A673 (cell line): ENCODE measurements around the gene LUC7L. TPM values are rescaled to one million over a fixed set of nuclear protein-coding genes. Genes with fewer than 3 reads are reported as not detected.

ENCODE experiments used
- BruUV-seq: library from RNA; stranded (reverse); fragments of 400-500 nt; replicated peaks from 2 replicates; lab custom pipeline; 2021; lab: Mats Ljungman, UMichigan
- CTCF ChIA-PET: fragments of 300-600 bp; sonication (Branson Sonifier 250); formaldehyde crosslinking; loops from one replicate; lab custom pipeline; 2022; ENCODE audit warnings: antibody characterized with exemption; lab: Charles Lee
- POLR2A ChIA-PET: fragments of 300-600 bp; sonication (Branson Sonifier 250); formaldehyde crosslinking; loops from one replicate; lab custom pipeline; 2022; ENCODE audit warnings: antibody characterized with exemption; ENCODE audit not compliant: low non-redundant PET; lab: Charles Lee
- DNase-seq: peaks from one replicate; pipeline ENCODE4 v3.0.0-alpha.2; 2015; ENCODE audit warnings: low spot score
- H3K27ac ChIP-seq: fragments of 200-600 bp; sonication (generic); 2 replicates; pipeline ENCODE4 v1.5.1; 2016; ENCODE audit warnings: mixed run types, low read depth, mild to moderate bottlenecking, mixed read lengths, antibody characterized with exemption, low read length; ENCODE audit not compliant: poor library complexity, severe bottlenecking
- H3K27me3 ChIP-seq: fragments of 200-600 bp; sonication (generic); replicated peaks from 2 replicates; pipeline ENCODE4 v1.6.1; 2017; ENCODE audit warnings: mixed run types, low read depth, mild to moderate bottlenecking, mixed read lengths, antibody characterized with exemption, low read length; ENCODE audit not compliant: insufficient read depth, poor library complexity
- H3K36me3 ChIP-seq: fragments of 200-600 bp; sonication (generic); 2 replicates; pipeline ENCODE4 v1.6.1; 2016; ENCODE audit warnings: mixed run types, mild to moderate bottlenecking, mixed read lengths, antibody characterized with exemption, low read length; ENCODE audit not compliant: insufficient read depth, poor library complexity, severe bottlenecking
- H3K4me1 ChIP-seq: fragments of 200-600 bp; sonication (generic); 2 replicates; pipeline ENCODE4 v1.6.1; 2017; ENCODE audit warnings: mixed run types, mild to moderate bottlenecking, mixed read lengths, antibody characterized with exemption, low read length; ENCODE audit not compliant: insufficient read depth, poor library complexity, severe bottlenecking
- H3K4me3 ChIP-seq: fragments of 200-600 bp; sonication (generic); 2 replicates; pipeline ENCODE4 v1.5.1; 2016; ENCODE audit warnings: low read depth, mixed run types, mild to moderate bottlenecking, mixed read lengths, low read length; ENCODE audit not compliant: poor library complexity, severe bottlenecking
- H3K9me3 ChIP-seq: fragments of 200-600 bp; sonication (generic); 2 replicates; pipeline ENCODE4 v1.6.1; 2016; ENCODE audit warnings: mixed run types, low read depth, mild to moderate bottlenecking, mixed read lengths, antibody characterized with exemption, low read length; ENCODE audit not compliant: poor library complexity, severe bottlenecking
- EZH2 ChIP-seq: fragments of 200-600 bp; sonication (generic); IDR thresholded peaks from 2 replicates; pipeline ENCODE4 v1.6.1; 2017; ENCODE audit warnings: borderline replicate concordance, low read depth, mild to moderate bottlenecking, mixed read lengths, antibody characterized with exemption, low read length; ENCODE audit not compliant: poor library complexity, severe bottlenecking
- intact Hi-C: fragments of 100-400 bp; cut with micrococcal nuclease; formaldehyde crosslinking; loops from one replicate; pipeline ENCODE4 v1.10.0; 2022; ENCODE audit not compliant: unreplicated experiment
- total RNA-seq: library from RNA; stranded (reverse); gene quantifications from 2 replicates; pipeline ENCODE4 v1.2.3, GENCODE V29; 2021
- TF ChIP-seq, protein P1 (sequence below): fragments of 300-800, 200-600 bp; sonication (generic); conservative IDR thresholded peaks from 2 replicates; pipeline ENCODE4 v1.5.1; 2017; ENCODE audit warnings: low read depth, mild to moderate bottlenecking, antibody characterized with exemption, low read length, moderate library complexity, mixed read lengths

The LUC7L gene
- total RNA-seq, 1 experiment from 2014 or later, result 152 TPM

DNA sequence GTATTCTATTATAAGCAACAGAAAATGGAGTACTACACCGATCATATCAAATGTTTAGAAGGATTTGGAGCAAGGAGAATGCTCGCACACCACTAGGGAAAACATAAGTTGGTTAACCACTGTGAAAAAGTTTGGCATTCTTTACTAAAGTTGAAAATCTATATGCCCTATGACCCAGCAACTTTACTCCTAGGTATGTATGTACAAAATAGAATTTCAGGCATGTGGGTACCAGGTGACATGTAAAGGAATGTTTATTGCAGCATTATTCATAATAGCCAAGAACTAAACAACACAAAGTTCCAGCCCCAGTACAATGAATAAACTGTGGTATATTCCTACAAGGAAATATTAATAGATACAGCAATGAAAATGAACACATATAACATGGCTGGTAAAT is 82.6 kb downstream of the LUC7L start:
- Histone ChIP-seq H3K27me3 (no peaks in the 10 kb centered on the region), H3K36me3 (no peaks in the 10 kb centered on the region), H3K4me1 (no peaks in the 10 kb centered on the region), H3K4me3 (no peak overlapping the region), H3K9me3 (no peaks in the 10 kb centered on the region), H3K27ac (no peak overlapping the region)
- intact Hi-C loops, result no loop called here
- no peak for DNase-seq
- no TSS peak for BruUV-seq
- no peak for TF ChIP-seq EZH2
- TF ChIP-seq, protein P1, sequence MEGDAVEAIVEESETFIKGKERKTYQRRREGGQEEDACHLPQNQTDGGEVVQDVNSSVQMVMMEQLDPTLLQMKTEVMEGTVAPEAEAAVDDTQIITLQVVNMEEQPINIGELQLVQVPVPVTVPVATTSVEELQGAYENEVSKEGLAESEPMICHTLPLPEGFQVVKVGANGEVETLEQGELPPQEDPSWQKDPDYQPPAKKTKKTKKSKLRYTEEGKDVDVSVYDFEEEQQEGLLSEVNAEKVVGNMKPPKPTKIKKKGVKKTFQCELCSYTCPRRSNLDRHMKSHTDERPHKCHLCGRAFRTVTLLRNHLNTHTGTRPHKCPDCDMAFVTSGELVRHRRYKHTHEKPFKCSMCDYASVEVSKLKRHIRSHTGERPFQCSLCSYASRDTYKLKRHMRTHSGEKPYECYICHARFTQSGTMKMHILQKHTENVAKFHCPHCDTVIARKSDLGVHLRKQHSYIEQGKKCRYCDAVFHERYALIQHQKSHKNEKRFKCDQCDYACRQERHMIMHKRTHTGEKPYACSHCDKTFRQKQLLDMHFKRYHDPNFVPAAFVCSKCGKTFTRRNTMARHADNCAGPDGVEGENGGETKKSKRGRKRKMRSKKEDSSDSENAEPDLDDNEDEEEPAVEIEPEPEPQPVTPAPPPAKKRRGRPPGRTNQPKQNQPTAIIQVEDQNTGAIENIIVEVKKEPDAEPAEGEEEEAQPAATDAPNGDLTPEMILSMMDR, result no peak
- CTCF ChIA-PET, result no interaction called here
- POLR2A ChIA-PET, result no interaction called here

DNA sequence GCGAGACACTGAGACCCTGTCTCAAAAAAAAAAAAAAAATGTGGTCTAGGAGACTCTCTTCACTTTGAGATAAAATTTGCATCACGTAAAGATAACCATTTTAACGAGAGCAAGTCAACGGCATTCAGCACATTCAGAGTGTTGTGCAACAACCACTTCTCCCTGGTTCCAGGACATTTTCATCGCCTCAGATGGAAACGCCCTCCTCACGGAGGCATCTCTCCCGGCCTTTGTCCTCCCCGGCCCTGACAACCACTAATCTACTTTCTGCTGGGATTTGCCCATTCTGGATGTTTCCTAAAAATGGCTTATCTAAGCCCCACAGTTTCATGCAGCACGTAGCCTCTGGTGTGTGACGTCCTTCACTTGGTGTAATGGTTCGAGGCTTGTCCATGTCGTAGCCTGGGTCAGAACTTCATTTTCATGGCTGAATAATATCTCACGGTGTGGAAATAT is 84.4 kb downstream of the LUC7L start:
- no peak for TF ChIP-seq EZH2

DNA sequence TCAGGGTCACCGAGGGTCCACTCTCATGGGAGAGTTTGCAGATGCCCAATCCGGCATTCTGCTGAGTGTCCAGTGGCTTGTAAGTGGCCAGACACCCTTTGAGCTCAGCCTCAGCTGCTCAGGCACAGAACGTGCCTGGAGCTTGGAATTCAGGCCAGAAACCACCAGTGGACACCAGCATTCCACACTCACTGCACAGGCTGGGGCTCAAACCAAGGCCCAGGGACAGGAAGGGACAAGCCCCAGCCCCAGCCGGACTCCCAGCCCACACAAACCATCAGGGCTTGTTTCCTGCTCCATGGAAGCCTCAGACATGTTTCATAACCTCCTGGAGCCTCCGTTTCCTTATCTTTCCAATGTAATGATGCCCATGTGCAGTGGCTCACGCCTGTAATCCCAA is 85.8 kb downstream of the LUC7L start:
- TF ChIP-seq, protein P1, result no peak
- TF ChIP-seq EZH2, result no peak
- Histone ChIP-seq H3K36me3 (no peaks in the 10 kb centered on the region), H3K9me3 (no peaks in the 10 kb centered on the region), H3K27me3 (no peaks in the 10 kb centered on the region), H3K27ac (no peak overlapping the region), H3K4me1 (no peaks in the 10 kb centered on the region), H3K4me3 (no peak overlapping the region)
- BruUV-seq, result no TSS peak
- DNase-seq, result no peak
- POLR2A ChIA-PET, result no interaction called here
- intact Hi-C loops, result no loop called here
- CTCF ChIA-PET, result interaction anchor here (0.6 kb wide), 1 partner anchor 219 kb away, joined by 5 read pairs; no protein-coding TSS in a partner anchor

More for the DNA sequence above, 84.4 kb downstream of the LUC7L start:
- no TSS peak for BruUV-seq
- Histone ChIP-seq H3K4me3 (no peak overlapping the region), H3K9me3 (no peaks in the 10 kb centered on the region), H3K27me3 (no peaks in the 10 kb centered on the region), H3K36me3 (no peaks in the 10 kb centered on the region), H3K27ac (no peak overlapping the region), H3K4me1 (no peaks in the 10 kb centered on the region)
- POLR2A ChIA-PET, result no interaction called here
- CTCF ChIA-PET, result no interaction called here
- no peak for DNase-seq
- intact Hi-C loops, result no loop called here

DNA sequence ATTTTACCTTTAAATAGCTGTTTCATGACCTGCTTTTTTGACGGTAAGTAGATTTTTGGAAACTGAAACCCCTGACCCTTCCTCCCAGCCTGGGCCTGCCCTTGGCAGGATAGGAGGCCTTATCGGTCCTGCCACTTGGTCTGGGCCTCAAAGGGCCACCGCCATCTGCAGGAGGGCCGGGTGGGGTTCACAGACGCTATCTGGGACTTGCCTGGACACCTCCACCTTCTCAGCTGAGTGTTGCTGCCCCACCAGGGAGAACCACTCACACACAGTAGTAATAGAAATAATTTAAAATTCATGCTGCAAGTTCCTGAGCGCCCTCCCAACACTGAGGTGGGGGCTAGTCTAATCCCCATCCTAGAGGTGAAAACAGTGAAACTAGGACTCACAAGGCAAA is 86.2 kb downstream of the LUC7L start:
- no peak for DNase-seq
- POLR2A ChIA-PET, result no interaction called here
- BruUV-seq, result no TSS peak
- no peaks in the 10 kb centered on the region for H3K36me3 ChIP-seq
- H3K4me1 ChIP-seq, result no peaks in the 10 kb centered on the region
- no peaks in the 10 kb centered on the region for H3K27me3 ChIP-seq
- H3K27ac ChIP-seq, result no peak overlapping the region
- intact Hi-C loops, result no loop called here
- CTCF ChIA-PET, result no interaction called here
- no peak overlapping the region for H3K4me3 ChIP-seq
- no peaks in the 10 kb centered on the region for H3K9me3 ChIP-seq
- TF ChIP-seq, protein P1, result no peak
- TF ChIP-seq EZH2, result no peak
